GM12865 (cell line): Measurements from ENCODE around the gene ZNF200.

Experiments used
- DNase-seq: peaks from one replicate; pipeline ENCODE4 v3.0.0; 2010; ENCODE audit warnings: low read depth
- H3K4me3 ChIP-seq: 2 replicates; pipeline ENCODE4 v1.5.1; 2011; ENCODE audit warnings: mild to moderate bottlenecking, low read depth, low read length, control low read depth
- CTCF ChIP-seq: IDR thresholded peaks from 2 replicates; pipeline ENCODE4 v1.5.1; 2011; ENCODE audit warnings: low read length, control low read depth, low read depth, inconsistent platforms; ENCODE audit not compliant: insufficient read depth; ENCODE audit errors: missing control alignments

The ZNF200 gene

DNA sequence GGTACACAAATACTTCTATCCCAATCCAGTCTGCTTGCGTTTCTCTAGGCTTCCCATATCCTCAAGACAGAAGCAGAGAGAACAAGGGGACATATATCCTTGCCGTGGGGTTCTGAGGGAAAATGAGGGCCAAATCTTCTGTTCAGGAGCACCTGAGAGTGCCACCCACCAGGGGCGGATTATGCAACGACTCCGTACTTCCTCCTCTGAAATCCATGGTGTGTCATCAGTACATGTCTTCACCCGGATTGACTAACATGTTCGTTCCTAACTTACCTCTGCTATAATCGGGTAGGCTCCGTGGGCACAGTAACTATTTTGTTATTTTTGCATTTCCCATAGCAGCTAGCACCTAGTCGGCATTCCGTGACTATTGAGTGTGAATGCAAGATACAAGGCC, 7.8 kb upstream of the ZNF200 start:
- DNase-seq: no peak
- TF ChIP-seq CTCF: no peak

DNA sequence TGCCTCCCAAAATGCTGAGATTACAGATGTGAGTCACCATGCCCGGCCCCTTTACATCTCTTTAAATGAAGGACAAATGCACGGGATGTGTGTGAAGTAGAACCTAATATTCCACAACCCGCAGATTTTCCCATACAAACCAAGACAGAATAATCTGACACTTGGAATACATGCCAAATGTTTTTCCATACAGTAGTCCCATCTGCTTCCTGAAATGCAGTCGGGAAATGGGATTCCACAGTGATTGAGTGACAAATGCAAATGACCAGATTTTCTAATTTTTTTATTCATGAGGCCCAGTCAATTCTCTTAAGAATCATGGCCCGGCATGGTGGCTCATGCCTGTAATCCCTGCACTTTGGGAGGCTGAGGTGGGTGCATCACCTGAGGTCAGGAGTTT, 6.8 kb upstream of the ZNF200 start:
- no peak for DNase-seq
- H3K4me3 ChIP-seq: no peak overlapping the region
- no peak for TF ChIP-seq CTCF

More for the DNA sequence above, 7.8 kb upstream of the ZNF200 start:
- no peak overlapping the region for H3K4me3 ChIP-seq

DNA sequence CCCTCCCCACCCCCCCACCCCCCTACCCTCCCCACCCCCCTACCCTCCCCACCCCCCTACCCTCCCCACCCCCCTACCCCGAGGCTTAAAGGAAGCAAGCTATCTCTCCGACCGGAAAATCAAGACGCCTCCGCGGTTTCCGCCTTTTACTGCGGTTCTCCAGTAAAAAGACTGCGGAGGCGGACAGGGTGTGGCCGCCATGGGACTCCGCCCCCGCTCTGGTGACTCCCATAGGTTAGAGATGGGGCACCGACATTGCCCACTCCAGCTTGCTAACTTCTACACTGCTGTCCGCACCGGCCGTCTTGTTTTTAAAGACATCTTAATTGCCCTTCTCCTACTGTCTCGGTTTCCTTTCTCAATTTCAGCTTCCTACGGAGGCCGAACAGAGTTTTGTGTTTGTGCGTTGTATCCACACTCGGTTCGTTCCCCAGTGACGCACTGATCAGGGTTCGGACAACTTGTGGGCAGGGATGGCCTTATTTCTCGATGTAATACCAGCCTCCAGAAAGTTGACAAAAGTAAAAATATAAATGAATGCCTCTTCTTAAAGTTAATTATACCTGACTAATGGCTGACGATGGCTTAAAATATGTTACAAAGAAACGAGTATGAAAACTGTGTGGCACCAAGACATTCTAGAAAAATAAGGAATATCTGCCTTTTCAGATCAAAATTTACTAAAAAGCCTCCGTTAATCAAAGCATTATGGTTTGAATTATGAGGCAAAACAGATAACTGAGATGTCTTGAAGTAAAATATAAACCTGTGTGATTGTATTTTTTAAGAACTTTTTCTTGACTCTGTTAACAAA, 1.1 kb upstream of the ZNF200 start:
- no peak for DNase-seq
- no peak for TF ChIP-seq CTCF
- no peak overlapping the region for H3K4me3 ChIP-seq

- DNase-seq: no peak
- TF ChIP-seq CTCF: no peak
- peak overlapping the region; percentile 77 for H3K4me3 ChIP-seq
Measured at GRCh38 chr16:3234543-3234856, 458 bp downstream of the ZNF200 start.

GRCh38 chr16:3223913-3224515, 10.9 kb downstream of the ZNF200 start:
- DNase-seq: no peak
- no peak for TF ChIP-seq CTCF
- H3K4me3 ChIP-seq: no peak overlapping the region

GRCh38 chr16:3220839-3221238, 14.1 kb downstream of the ZNF200 start:
- no peak for TF ChIP-seq CTCF
- DNase-seq: no peak
- no peak overlapping the region for H3K4me3 ChIP-seq

GRCh38 chr16:3216263-3216640, 18.7 kb downstream of the ZNF200 start:
- no peak for DNase-seq
- no peak overlapping the region for H3K4me3 ChIP-seq
- TF ChIP-seq CTCF: no peak
